C4-2B (cell line): ENCODE data around the gene THAP3.

ENCODE experiments used
- ZFX ChIP-seq: fragments of 450-650 bp; IDR thresholded peaks from 2 replicates; pipeline ENCODE4 v1.6.1; 2017
- TF ChIP-seq, protein P1 (sequence below): fragments of 450-650 bp; conservative IDR thresholded peaks from 2 replicates; pipeline ENCODE4 v1.5.1; 2017; ENCODE audit warnings: mild to moderate bottlenecking

- TF ChIP-seq, protein P1, sequence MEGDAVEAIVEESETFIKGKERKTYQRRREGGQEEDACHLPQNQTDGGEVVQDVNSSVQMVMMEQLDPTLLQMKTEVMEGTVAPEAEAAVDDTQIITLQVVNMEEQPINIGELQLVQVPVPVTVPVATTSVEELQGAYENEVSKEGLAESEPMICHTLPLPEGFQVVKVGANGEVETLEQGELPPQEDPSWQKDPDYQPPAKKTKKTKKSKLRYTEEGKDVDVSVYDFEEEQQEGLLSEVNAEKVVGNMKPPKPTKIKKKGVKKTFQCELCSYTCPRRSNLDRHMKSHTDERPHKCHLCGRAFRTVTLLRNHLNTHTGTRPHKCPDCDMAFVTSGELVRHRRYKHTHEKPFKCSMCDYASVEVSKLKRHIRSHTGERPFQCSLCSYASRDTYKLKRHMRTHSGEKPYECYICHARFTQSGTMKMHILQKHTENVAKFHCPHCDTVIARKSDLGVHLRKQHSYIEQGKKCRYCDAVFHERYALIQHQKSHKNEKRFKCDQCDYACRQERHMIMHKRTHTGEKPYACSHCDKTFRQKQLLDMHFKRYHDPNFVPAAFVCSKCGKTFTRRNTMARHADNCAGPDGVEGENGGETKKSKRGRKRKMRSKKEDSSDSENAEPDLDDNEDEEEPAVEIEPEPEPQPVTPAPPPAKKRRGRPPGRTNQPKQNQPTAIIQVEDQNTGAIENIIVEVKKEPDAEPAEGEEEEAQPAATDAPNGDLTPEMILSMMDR = no peak
- no peak for TF ChIP-seq ZFX
Observed at GRCh38 chr1:6657138-6657537, 32.5 kb downstream of the THAP3 start.
